ENCODE data around the gene RAP1GDS1.

Gene RAP1GDS1

GRCh38 chr4:98493296-98493695 lies 232.1 kb downstream of the RAP1GDS1 start:
- no peak for TF ChIP-seq CTCF (IDR thresholded peaks at IDR 0.05; ENCODE audit: control insufficient read depth, insufficient read depth, low read depth, low read length, missing control alignments)
- no peak for DNase-seq (ENCODE audit: low read depth)
- H3K4me3 ChIP-seq (ENCODE audit: control insufficient read depth, low read depth, low read length), result no peak overlapping the region

All from AG09309 (cell line).